ENCODE data around the gene CHDH.

CHDH gene

DNA sequence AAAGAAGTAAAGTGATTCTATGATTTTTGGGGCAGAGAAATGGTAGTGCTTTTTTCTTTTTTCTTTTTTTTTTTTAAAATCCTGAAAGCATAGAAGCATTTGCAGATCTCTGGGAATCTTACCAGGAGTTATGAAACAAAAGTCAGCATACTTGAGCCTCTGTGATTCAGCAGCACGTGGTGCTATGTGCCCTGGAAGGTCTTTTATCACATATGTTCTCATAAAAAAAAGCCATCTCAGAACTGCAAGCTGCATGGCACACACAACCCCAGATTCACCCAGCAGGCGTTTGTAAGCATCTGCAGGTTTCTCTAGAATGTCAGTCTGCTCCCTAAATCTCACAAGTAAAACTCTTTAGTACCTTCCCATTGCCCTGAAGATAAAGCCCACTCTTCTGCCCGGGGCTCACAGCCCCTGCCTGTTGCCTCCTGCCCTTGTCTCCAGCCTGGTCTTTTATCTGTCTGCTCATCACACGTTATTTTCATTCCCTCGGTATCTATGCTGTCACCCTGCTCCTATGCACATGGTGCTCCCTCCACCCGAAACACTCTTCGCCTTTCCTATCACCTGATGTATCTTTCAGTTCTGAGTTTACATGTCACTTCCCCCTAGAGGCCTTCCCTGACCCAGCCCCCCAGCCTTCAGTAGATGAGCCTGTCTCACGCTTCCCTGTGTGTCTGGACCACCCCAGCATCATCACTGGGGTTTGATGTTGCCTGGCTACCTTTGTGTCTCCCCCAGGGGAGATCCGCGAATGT lies 72.4 kb downstream of the CHDH start:
- H3K4me3 ChIP-seq (ENCODE audit: low read depth, low read length), result no peak overlapping the region
- DNase-seq (ENCODE audit: low read depth), result peak; percentile 80
- TF ChIP-seq, protein P1, sequence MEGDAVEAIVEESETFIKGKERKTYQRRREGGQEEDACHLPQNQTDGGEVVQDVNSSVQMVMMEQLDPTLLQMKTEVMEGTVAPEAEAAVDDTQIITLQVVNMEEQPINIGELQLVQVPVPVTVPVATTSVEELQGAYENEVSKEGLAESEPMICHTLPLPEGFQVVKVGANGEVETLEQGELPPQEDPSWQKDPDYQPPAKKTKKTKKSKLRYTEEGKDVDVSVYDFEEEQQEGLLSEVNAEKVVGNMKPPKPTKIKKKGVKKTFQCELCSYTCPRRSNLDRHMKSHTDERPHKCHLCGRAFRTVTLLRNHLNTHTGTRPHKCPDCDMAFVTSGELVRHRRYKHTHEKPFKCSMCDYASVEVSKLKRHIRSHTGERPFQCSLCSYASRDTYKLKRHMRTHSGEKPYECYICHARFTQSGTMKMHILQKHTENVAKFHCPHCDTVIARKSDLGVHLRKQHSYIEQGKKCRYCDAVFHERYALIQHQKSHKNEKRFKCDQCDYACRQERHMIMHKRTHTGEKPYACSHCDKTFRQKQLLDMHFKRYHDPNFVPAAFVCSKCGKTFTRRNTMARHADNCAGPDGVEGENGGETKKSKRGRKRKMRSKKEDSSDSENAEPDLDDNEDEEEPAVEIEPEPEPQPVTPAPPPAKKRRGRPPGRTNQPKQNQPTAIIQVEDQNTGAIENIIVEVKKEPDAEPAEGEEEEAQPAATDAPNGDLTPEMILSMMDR (IDR thresholded peaks at IDR 0.05; ENCODE audit: insufficient read depth, low read depth, low read length, missing control alignments), result no peak

GRCh38 chr3:53773021-53773436 lies 73.2 kb downstream of the CHDH start:
- no peak for DNase-seq (ENCODE audit: low read depth)
- no peak overlapping the region for H3K4me3 ChIP-seq (ENCODE audit: low read depth, low read length)
- TF ChIP-seq, protein P1 (IDR thresholded peaks at IDR 0.05; ENCODE audit: insufficient read depth, low read depth, low read length, missing control alignments), result no peak

- TF ChIP-seq, protein P1 (IDR thresholded peaks at IDR 0.05; ENCODE audit: insufficient read depth, low read depth, low read length, missing control alignments), result no peak
- H3K4me3 ChIP-seq (ENCODE audit: low read depth, low read length), result no peak overlapping the region
- no peak for DNase-seq (ENCODE audit: low read depth)
Measured at GRCh38 chr3:53772562-53772961, 73.7 kb downstream of the CHDH start.

GRCh38 chr3:53768478-53769459 lies 77.5 kb downstream of the CHDH start:
- no peak overlapping the region for H3K4me3 ChIP-seq (ENCODE audit: low read depth, low read length)
- TF ChIP-seq, protein P1 (IDR thresholded peaks at IDR 0.05; ENCODE audit: insufficient read depth, low read depth, low read length, missing control alignments), result no peak
- no peak for DNase-seq (ENCODE audit: low read depth)

GRCh38 chr3:53766706-53767105 lies 79.5 kb downstream of the CHDH start:
- H3K4me3 ChIP-seq (ENCODE audit: low read depth, low read length), result no peak overlapping the region
- no peak for DNase-seq (ENCODE audit: low read depth)
- TF ChIP-seq, protein P1 (IDR thresholded peaks at IDR 0.05; ENCODE audit: insufficient read depth, low read depth, low read length, missing control alignments), result no peak

- no peak for DNase-seq (ENCODE audit: low read depth)
- TF ChIP-seq, protein P1 (IDR thresholded peaks at IDR 0.05; ENCODE audit: insufficient read depth, low read depth, low read length, missing control alignments), result no peak
- H3K4me3 ChIP-seq (ENCODE audit: low read depth, low read length), result no peak overlapping the region
Measured at GRCh38 chr3:53765753-53766152, 80.5 kb downstream of the CHDH start.

Measured in GM12865 (cell line).